Measurements from ENCODE around the gene CKAP4. TPM values are rescaled to one million over a fixed set of nuclear protein-coding genes. Genes with fewer than 3 reads are reported as not detected.

CKAP4 gene
- total RNA-seq, 2 donors from 2014 or later = 36.2 to 56.4 TPM

Other genes starting within 250 kb of the CKAP4 start
- 10 to 100 TPM; 20.4 to 40.1 TPM for gene NUAK1, start 109.1 kb downstream of the CKAP4 start, total RNA-seq
- gene TCP11L2, start 54.7 kb upstream of the CKAP4 start, total RNA-seq = 10 to 100 TPM; 41.5 to 52.5 TPM
- 1 to 10 TPM; 6.6 to 7.5 TPM for gene POLR3B, start 109.7 kb upstream of the CKAP4 start, total RNA-seq

Measured in left cardiac atrium (tissue), 2 donors.